ENCODE measurements around the gene ECM2.

DNA sequence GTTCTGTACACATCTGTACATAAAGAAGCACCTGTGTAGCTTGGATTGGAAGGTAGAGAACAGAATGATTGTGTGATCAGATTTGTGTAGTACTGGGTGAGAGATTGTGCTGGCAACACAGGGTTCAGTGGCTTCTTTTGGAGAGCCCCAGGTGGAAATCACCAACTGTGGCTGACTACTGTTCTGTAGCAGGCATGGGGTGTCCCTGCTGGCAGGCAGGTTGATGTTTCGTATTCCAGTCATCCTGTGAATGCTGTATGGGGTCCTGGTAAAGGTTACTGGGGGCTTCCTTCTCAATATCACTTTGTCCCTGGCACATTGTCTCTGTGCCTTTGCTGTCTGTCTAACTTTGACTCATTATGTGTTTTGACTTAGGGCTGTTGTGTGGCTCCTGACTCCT is 58.8 kb downstream of the ECM2 start:
- TF ChIP-seq, protein P1, sequence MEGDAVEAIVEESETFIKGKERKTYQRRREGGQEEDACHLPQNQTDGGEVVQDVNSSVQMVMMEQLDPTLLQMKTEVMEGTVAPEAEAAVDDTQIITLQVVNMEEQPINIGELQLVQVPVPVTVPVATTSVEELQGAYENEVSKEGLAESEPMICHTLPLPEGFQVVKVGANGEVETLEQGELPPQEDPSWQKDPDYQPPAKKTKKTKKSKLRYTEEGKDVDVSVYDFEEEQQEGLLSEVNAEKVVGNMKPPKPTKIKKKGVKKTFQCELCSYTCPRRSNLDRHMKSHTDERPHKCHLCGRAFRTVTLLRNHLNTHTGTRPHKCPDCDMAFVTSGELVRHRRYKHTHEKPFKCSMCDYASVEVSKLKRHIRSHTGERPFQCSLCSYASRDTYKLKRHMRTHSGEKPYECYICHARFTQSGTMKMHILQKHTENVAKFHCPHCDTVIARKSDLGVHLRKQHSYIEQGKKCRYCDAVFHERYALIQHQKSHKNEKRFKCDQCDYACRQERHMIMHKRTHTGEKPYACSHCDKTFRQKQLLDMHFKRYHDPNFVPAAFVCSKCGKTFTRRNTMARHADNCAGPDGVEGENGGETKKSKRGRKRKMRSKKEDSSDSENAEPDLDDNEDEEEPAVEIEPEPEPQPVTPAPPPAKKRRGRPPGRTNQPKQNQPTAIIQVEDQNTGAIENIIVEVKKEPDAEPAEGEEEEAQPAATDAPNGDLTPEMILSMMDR (conservative IDR thresholded peaks at IDR 0.05): no peak
- TF ChIP-seq ZFX (IDR thresholded peaks at IDR 0.05): no peak
